Activated B cell treated with CpG ODN at 0.5 μM for 24 hours (primary cell): Measurements from ENCODE around the gene SIDT2. TPM values are rescaled to one million over a fixed set of nuclear protein-coding genes. Genes with fewer than 3 reads are reported as not detected.
"Not testable (repeated sequence)": the region's sequence is repeated elsewhere in the genome, so short reads cannot be mapped to it uniquely, and the experiment has no call there.

ENCODE experiments used
- ATAC-seq: fragments of 200-7000 bp; cut with Tn5 transposase; one replicate; pipeline ENCODE4 v1.10.0; 2021; ENCODE audit warnings: low read depth, mild to moderate bottlenecking, moderate library complexity
- CTCF ChIA-PET: fragments of 350-600 bp; sonication (Branson Sonifier 250); formaldehyde crosslinking; loops from one replicate; lab custom pipeline; 2021; ENCODE audit warnings: antibody characterized with exemption; lab: Charles Lee
- POLR2A ChIA-PET: fragments of 350-600 bp; sonication (Branson Sonifier 250); formaldehyde crosslinking; loops from one replicate; lab custom pipeline; 2021; ENCODE audit warnings: antibody characterized with exemption; lab: Charles Lee
- DNase-seq: peaks from one replicate; pipeline ENCODE4 v3.0.0; 2022
- H3K27ac Mint-ChIP-seq: one replicate; pipeline ENCODE4 v1.8.0; 2020; ENCODE audit warnings: mixed read lengths
- H3K27me3 Mint-ChIP-seq: one replicate; pipeline ENCODE4 v1.8.0; 2021; ENCODE audit warnings: mixed read lengths
- H3K36me3 Mint-ChIP-seq: one replicate; pipeline ENCODE4 v1.8.0; 2021; ENCODE audit warnings: low read depth, mixed read lengths
- H3K4me1 Mint-ChIP-seq: one replicate; pipeline ENCODE4 v1.8.0; 2021; ENCODE audit warnings: mixed read lengths
- H3K4me3 Mint-ChIP-seq: one replicate; pipeline ENCODE4 v1.8.0; 2020; ENCODE audit warnings: mild to moderate bottlenecking, mixed read lengths
- H3K9me3 Mint-ChIP-seq: one replicate; pipeline ENCODE4 v1.8.0; 2020; ENCODE audit warnings: mixed read lengths
- CTCF ChIP-seq: fragments of 200-600 bp; IDR thresholded peaks from one replicate; pipeline ENCODE4 v1.8.0; 2022; ENCODE audit warnings: antibody characterized with exemption, mild to moderate bottlenecking
- intact Hi-C: fragments of 100-400 bp; cut with micrococcal nuclease; formaldehyde crosslinking; loops from one replicate; pipeline ENCODE4 v1.15.1; 2024
- total RNA-seq: library from RNA; stranded (reverse); gene quantifications from 2 replicates; pipeline ENCODE4 v1.2.3, GENCODE V29; 2022

The SIDT2 gene
- total RNA-seq, 1 donor from 2014 or later: 115 TPM

GRCh38 chr11:117203069-117203407 lies 24.5 kb downstream of the SIDT2 start:
- no peak for DNase-seq
- H3K27ac Mint-ChIP-seq: peak overlapping the region; percentile 30

GRCh38 chr11:117204283-117205080 lies 25.9 kb downstream of the SIDT2 start:
- peaks cover 44% of the 10 kb centered on the region for H3K36me3 Mint-ChIP-seq
- no peak for ATAC-seq
- no peaks in the 10 kb centered on the region for H3K9me3 Mint-ChIP-seq
- peaks cover 16% of the 10 kb centered on the region for H3K4me1 Mint-ChIP-seq
- H3K4me3 Mint-ChIP-seq: no peak overlapping the region
- no peak for TF ChIP-seq CTCF
- intact Hi-C loops: loop anchor here (5.0 kb wide), 1 partner anchor 72 kb away; no protein-coding TSS in a partner anchor
- DNase-seq: no peak
- H3K27ac Mint-ChIP-seq: no peak overlapping the region
- ChIA-PET CTCF (interaction anchor here (1.7 kb wide), 1 partner anchor 24 kb away, joined by 5 read pairs; no protein-coding TSS in a partner anchor), POLR2A (interaction anchor here (0.9 to 1.0 kb wide), 2 partner anchors 19 to 25 kb away, joined by 3 to 8 read pairs; no protein-coding TSS in a partner anchor)
- H3K27me3 Mint-ChIP-seq: no peaks in the 10 kb centered on the region

More at GRCh38 chr11:117203069-117203407, 24.5 kb downstream of the SIDT2 start:
- no peaks in the 10 kb centered on the region for H3K27me3 Mint-ChIP-seq
- no peak for ATAC-seq
- peaks cover 22% of the 10 kb centered on the region for H3K4me1 Mint-ChIP-seq
- no peak overlapping the region for H3K4me3 Mint-ChIP-seq
- ChIA-PET CTCF (interaction anchor here (0.7 to 1.7 kb wide), 3 partner anchors 14 to 24 kb away, joined by 3 to 5 read pairs (median 4); no protein-coding TSS in a partner anchor), POLR2A (interaction anchor here (0.6 to 1.0 kb wide), 3 partner anchors 17 to 311 kb away, joined by 3 to 4 read pairs (median 3); no protein-coding TSS in a partner anchor)
- H3K9me3 Mint-ChIP-seq: no peaks in the 10 kb centered on the region
- intact Hi-C loops: loop anchor here (2.0 kb wide), 1 partner anchor 14 kb away; no protein-coding TSS in a partner anchor
- TF ChIP-seq CTCF: no peak
- H3K36me3 Mint-ChIP-seq: peaks cover 45% of the 10 kb centered on the region

- DNase-seq (no peak), ATAC-seq (no peak)
- no peaks in the 10 kb centered on the region for H3K27me3 Mint-ChIP-seq
- H3K4me3 Mint-ChIP-seq: no peak overlapping the region
- intact Hi-C loops: loop anchor here (5.0 kb wide), 1 partner anchor 73 kb away; no protein-coding TSS in a partner anchor
- H3K4me1 Mint-ChIP-seq: peaks cover 16% of the 10 kb centered on the region
- H3K27ac Mint-ChIP-seq: peak overlapping the region; percentile 2
- POLR2A ChIA-PET: interaction anchor here (0.7 to 1.0 kb wide), 3 partner anchors 13 to 26 kb away, joined by 3 to 8 read pairs (median 3); no protein-coding TSS in a partner anchor
- CTCF ChIA-PET: no interaction called here
- H3K36me3 Mint-ChIP-seq: peaks cover 48% of the 10 kb centered on the region
- TF ChIP-seq CTCF: no peak
- no peaks in the 10 kb centered on the region for H3K9me3 Mint-ChIP-seq
Measured at GRCh38 chr11:117205211-117205818, 26.8 kb downstream of the SIDT2 start.

GRCh38 chr11:117206111-117206510 lies 27.6 kb downstream of the SIDT2 start:
- H3K9me3 Mint-ChIP-seq, H3K4me1 Mint-ChIP-seq, DNase-seq, ATAC-seq, CTCF ChIA-PET, H3K4me3 Mint-ChIP-seq, H3K27me3 Mint-ChIP-seq, H3K27ac Mint-ChIP-seq: not testable (repeated sequence)
- POLR2A ChIA-PET: interaction anchor here (0.7 kb wide), 1 partner anchor 12 kb away, joined by 3 read pairs; no protein-coding TSS in a partner anchor
- peaks cover 54% of the 10 kb centered on the region for H3K36me3 Mint-ChIP-seq
- intact Hi-C loops: loop anchor here (5.0 kb wide), 1 partner anchor 74 kb away; no protein-coding TSS in a partner anchor

GRCh38 chr11:117206859-117207258 lies 28.3 kb downstream of the SIDT2 start:
- H3K9me3 Mint-ChIP-seq, DNase-seq, H3K27ac Mint-ChIP-seq, H3K4me3 Mint-ChIP-seq, H3K27me3 Mint-ChIP-seq, H3K4me1 Mint-ChIP-seq, ATAC-seq, POLR2A ChIA-PET, CTCF ChIA-PET: not testable (repeated sequence)
- H3K36me3 Mint-ChIP-seq: peaks cover 62% of the 10 kb centered on the region
- intact Hi-C loops: loop anchor here (5.0 kb wide), 1 partner anchor 75 kb away; no protein-coding TSS in a partner anchor

GRCh38 chr11:117207481-117207880 lies 28.9 kb downstream of the SIDT2 start:
- ATAC-seq, CTCF ChIA-PET, H3K27ac Mint-ChIP-seq, POLR2A ChIA-PET, H3K27me3 Mint-ChIP-seq, H3K4me3 Mint-ChIP-seq, H3K4me1 Mint-ChIP-seq, H3K9me3 Mint-ChIP-seq, DNase-seq: not testable (repeated sequence)
- H3K36me3 Mint-ChIP-seq: peaks cover 65% of the 10 kb centered on the region
- intact Hi-C loops: loop anchor here (5.0 kb wide), 1 partner anchor 75 kb away; no protein-coding TSS in a partner anchor

GRCh38 chr11:117208710-117209109 lies 30.2 kb downstream of the SIDT2 start:
- ATAC-seq, POLR2A ChIA-PET, DNase-seq, H3K27me3 Mint-ChIP-seq, H3K4me1 Mint-ChIP-seq, CTCF ChIA-PET, H3K4me3 Mint-ChIP-seq, H3K27ac Mint-ChIP-seq, H3K9me3 Mint-ChIP-seq: not testable (repeated sequence)
- intact Hi-C loops: loop anchor here (5.0 kb wide), 1 partner anchor 76 kb away; no protein-coding TSS in a partner anchor
- H3K36me3 Mint-ChIP-seq: peaks cover 65% of the 10 kb centered on the region

GRCh38 chr11:117209351-117210125 lies 31.0 kb downstream of the SIDT2 start:
- intact Hi-C loops: loop anchor here (5.0 kb wide), 1 partner anchor 77 kb away; no protein-coding TSS in a partner anchor
- not testable (repeated sequence) for H3K4me1 Mint-ChIP-seq, H3K27me3 Mint-ChIP-seq, ATAC-seq, H3K4me3 Mint-ChIP-seq, DNase-seq, H3K9me3 Mint-ChIP-seq
- Mint-ChIP-seq H3K36me3 (peaks cover 65% of the 10 kb centered on the region), H3K27ac (peak overlapping the region; percentile 27)
- ChIA-PET POLR2A (interaction anchor here (1.3 kb wide), 1 partner anchor 30 kb away, joined by 3 read pairs; no protein-coding TSS in a partner anchor), CTCF (interaction anchor here (1.1 to 1.8 kb wide), 2 partner anchors 17 to 29 kb away, joined by 3 to 5 read pairs; no protein-coding TSS in a partner anchor)
